Trophoblast cell (in vitro differentiated cells and primary cell): ENCODE results near the gene SMYD4.
"Not testable (repeated sequence)": the region's sequence is repeated elsewhere in the genome, so short reads cannot be mapped to it uniquely, and the experiment has no call there.

Experiments used
- DNase-seq, 2 donors: peaks; one replicate each; pipeline ENCODE4 v3.0.0-alpha.2; 2016
- H2AFZ ChIP-seq: 2 replicates; pipeline ENCODE4 v1.6.1; 2013; ENCODE audit warnings: low read length, moderate library complexity, mild to moderate bottlenecking; ENCODE audit not compliant: insufficient read depth, poor library complexity
- H2AK5ac ChIP-seq: 2 replicates; pipeline ENCODE4 v1.6.1; 2013; ENCODE audit warnings: mild to moderate bottlenecking, low read length
- H2BK120ac ChIP-seq: 2 replicates; pipeline ENCODE4 v1.6.1; 2013; ENCODE audit warnings: low read length, mild to moderate bottlenecking, moderate library complexity; ENCODE audit not compliant: insufficient read depth, poor library complexity
- H2BK12ac ChIP-seq: 2 replicates; pipeline ENCODE4 v1.6.1; 2013; ENCODE audit warnings: mild to moderate bottlenecking, low read length, moderate library complexity
- H2BK5ac ChIP-seq: 2 replicates; pipeline ENCODE4 v1.6.1; 2013; ENCODE audit warnings: low read length, low read depth, moderate library complexity, mild to moderate bottlenecking; ENCODE audit not compliant: poor library complexity
- H3K14ac ChIP-seq: 2 replicates; pipeline ENCODE4 v1.6.1; 2013; ENCODE audit warnings: mild to moderate bottlenecking, low read length
- H3K18ac ChIP-seq: 2 replicates; pipeline ENCODE4 v1.6.1; 2013; ENCODE audit warnings: mild to moderate bottlenecking, low read length
- H3K23ac ChIP-seq: 2 replicates; pipeline ENCODE4 v1.6.1; 2013; ENCODE audit warnings: low read length
- H3K27ac ChIP-seq: 2 replicates; pipeline ENCODE4 v1.5.1; 2013; ENCODE audit warnings: low read depth, mild to moderate bottlenecking, inconsistent platforms, low read length, moderate library complexity
- H3K27me3 ChIP-seq: 2 replicates; pipeline ENCODE4 v1.6.1; 2013; ENCODE audit warnings: inconsistent platforms, mild to moderate bottlenecking, low read length, moderate library complexity; ENCODE audit not compliant: insufficient read depth
- H3K36me3 ChIP-seq, 2 experiments: 1 replicate in 1 of 2; 2 replicates in 1 of 2; pipeline ENCODE4 v1.6.1; 2013; ENCODE audit warnings: low read length in 2 of 2, mild to moderate bottlenecking in 2 of 2, moderate library complexity in 1 of 2; ENCODE audit not compliant: insufficient read depth in 2 of 2, control insufficient read depth in 1 of 2
- H3K4ac ChIP-seq: 2 replicates; pipeline ENCODE4 v1.6.1; 2013; ENCODE audit warnings: low read depth, mild to moderate bottlenecking, low read length, moderate library complexity
- H3K4me1 ChIP-seq, 2 experiments: 1 replicate in 1 of 2; 2 replicates in 1 of 2; pipeline ENCODE4 v1.6.1; 2013; ENCODE audit warnings: low read length in 2 of 2, mild to moderate bottlenecking in 2 of 2, moderate library complexity in 1 of 2; ENCODE audit not compliant: insufficient read depth in 2 of 2, control insufficient read depth in 1 of 2
- H3K4me2 ChIP-seq: 2 replicates; pipeline ENCODE4 v1.6.1; 2013; ENCODE audit warnings: inconsistent platforms, mild to moderate bottlenecking, low read length, moderate library complexity
- H3K4me3 ChIP-seq: 2 replicates; pipeline ENCODE4 v1.5.1; 2013; ENCODE audit warnings: mild to moderate bottlenecking, low read depth, low read length, inconsistent platforms
- H3K79me1 ChIP-seq: one replicate; pipeline ENCODE4 v1.6.1; 2013; ENCODE audit warnings: low read length
- H3K79me2 ChIP-seq: 2 replicates; pipeline ENCODE4 v1.6.1; 2013; ENCODE audit warnings: low read length, mild to moderate bottlenecking; ENCODE audit not compliant: control insufficient read depth, insufficient read depth, poor library complexity
- H3K9ac ChIP-seq: 2 replicates; pipeline ENCODE4 v1.6.1; 2013; ENCODE audit warnings: mild to moderate bottlenecking, low read length
- H3K9me3 ChIP-seq: 2 replicates; pipeline ENCODE4 v1.6.1; 2013; ENCODE audit warnings: low read depth, mild to moderate bottlenecking, control low read depth, inconsistent platforms, low read length; ENCODE audit not compliant: insufficient read depth
- H4K12ac ChIP-seq: 2 replicates; pipeline ENCODE4 v1.6.1; 2013; ENCODE audit warnings: low read depth, mild to moderate bottlenecking, low read length, moderate library complexity
- H4K8ac ChIP-seq: 2 replicates; pipeline ENCODE4 v1.6.1; 2013; ENCODE audit warnings: low read depth, mild to moderate bottlenecking, low read length, moderate library complexity
- H4K91ac ChIP-seq: one replicate; pipeline ENCODE4 v1.6.1; 2013; ENCODE audit warnings: low read depth, mild to moderate bottlenecking, low read length, moderate library complexity
- WGBS: extraction: QIAGEN DNeasy Blood & Tissue Kit; methylation state at CpG from one replicate; pipeline ENCODE4 v1.1.7; 2013; ENCODE audit warnings: missing lambda C conversion rate; ENCODE audit not compliant: insufficient read length, insufficient coverage; ENCODE audit errors: extremely low coverage; 5-methylcytosine and 5-hydroxymethylcytosine counted together

Gene SMYD4

GRCh38 chr17:1810450-1811103 is 19.1 kb downstream of the SMYD4 start:
- Histone ChIP-seq H3K9ac (no peak overlapping the region), H3K23ac (no peak overlapping the region), H3K4me3 (no peak overlapping the region), H3K18ac (no peak overlapping the region), H2AFZ (no peak overlapping the region), H4K91ac (no peak overlapping the region), H4K8ac (no peak overlapping the region), H4K12ac (no peak overlapping the region), H3K14ac (no peak overlapping the region), H2BK120ac (no peak overlapping the region), H3K36me3 (peaks cover 21 to 29% of the 10 kb centered on the region in 2 experiments), H2AK5ac (no peak overlapping the region), H3K4me1 (no peaks in the 10 kb centered on the region), H3K27ac (no peak overlapping the region), H3K4me2 (no peak overlapping the region), H3K27me3 (no peaks in the 10 kb centered on the region), H3K4ac (no peak overlapping the region), H2BK5ac (no peak overlapping the region), H3K9me3 (no peaks in the 10 kb centered on the region), H2BK12ac (no peak overlapping the region), H3K79me1 (no peaks in the 10 kb centered on the region), H3K79me2 (no peaks in the 10 kb centered on the region)
- WGBS: no CpG with 5 or more reads among the region's 20 CpGs
- DNase-seq: no peak

- not testable (repeated sequence) for H4K91ac ChIP-seq, DNase-seq, H3K27ac ChIP-seq, H3K79me2 ChIP-seq, H3K9me3 ChIP-seq, H4K12ac ChIP-seq, H2BK120ac ChIP-seq, H3K18ac ChIP-seq, H4K8ac ChIP-seq, H3K9ac ChIP-seq, H2BK12ac ChIP-seq, H3K23ac ChIP-seq, H2BK5ac ChIP-seq, H3K79me1 ChIP-seq, H3K14ac ChIP-seq, H3K4me3 ChIP-seq, H3K4me1 ChIP-seq, H2AK5ac ChIP-seq, H2AFZ ChIP-seq, H3K4me2 ChIP-seq, H3K4ac ChIP-seq, H3K27me3 ChIP-seq
- no CpG with 5 or more reads among the region's 8 CpGs for WGBS
- peaks cover 21 to 30% of the 10 kb centered on the region in 2 experiments for H3K36me3 ChIP-seq
These were observed 19.9 kb downstream of the SMYD4 start for GRCh38 chr17:1809815-1810214.

DNA sequence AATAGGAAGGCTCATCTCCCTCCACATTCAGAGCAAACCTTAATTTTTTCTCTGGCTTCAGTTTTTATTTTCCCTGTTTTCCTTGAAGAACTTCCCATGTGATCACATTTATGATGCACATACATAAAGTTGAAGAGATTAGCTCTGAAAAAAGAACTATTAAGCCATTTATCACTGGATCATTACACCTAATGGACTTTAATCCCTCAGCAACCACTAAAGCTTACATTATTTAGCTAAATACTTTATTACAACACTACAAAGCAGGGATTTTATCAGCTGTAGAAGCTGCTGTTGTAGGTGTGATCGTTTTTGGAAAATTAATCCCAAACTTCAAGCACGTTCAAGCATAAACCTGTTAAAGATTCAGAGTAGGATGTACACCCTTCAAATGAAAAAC is 21.1 kb downstream of the SMYD4 start:
- no peak overlapping the region for H2AFZ ChIP-seq
- H3K4me1 ChIP-seq: no peaks in the 10 kb centered on the region
- H2AK5ac ChIP-seq: no peak overlapping the region
- no CpG with 5 or more reads among the region's 2 CpGs for WGBS
- DNase-seq: no peak
- no peak overlapping the region for H3K14ac ChIP-seq
- no peak overlapping the region for H4K8ac ChIP-seq
- H3K27ac ChIP-seq: no peak overlapping the region
- H3K4me2 ChIP-seq: no peak overlapping the region
- no peak overlapping the region for H3K4ac ChIP-seq
- H3K79me1 ChIP-seq: no peaks in the 10 kb centered on the region
- H3K27me3 ChIP-seq: no peaks in the 10 kb centered on the region
- peaks cover 26 to 32% of the 10 kb centered on the region in 2 experiments for H3K36me3 ChIP-seq
- no peak overlapping the region for H3K4me3 ChIP-seq
- no peaks in the 10 kb centered on the region for H3K79me2 ChIP-seq
- no peak overlapping the region for H4K12ac ChIP-seq
- H3K9ac ChIP-seq: no peak overlapping the region
- no peak overlapping the region for H2BK12ac ChIP-seq
- no peak overlapping the region for H3K18ac ChIP-seq
- no peak overlapping the region for H2BK5ac ChIP-seq
- H3K23ac ChIP-seq: no peak overlapping the region
- no peak overlapping the region for H4K91ac ChIP-seq
- H2BK120ac ChIP-seq: no peak overlapping the region
- no peaks in the 10 kb centered on the region for H3K9me3 ChIP-seq

GRCh38 chr17:1807890-1808289 is 21.8 kb downstream of the SMYD4 start:
- Histone ChIP-seq H4K91ac (no peak overlapping the region), H3K4me2 (no peak overlapping the region)
- WGBS: 100% methylated on average over 2 of the region's 6 CpGs

More at GRCh38 chr17:1807890-1808289, 21.8 kb downstream of the SMYD4 start:
- Histone ChIP-seq H4K12ac (no peak overlapping the region), H2BK12ac (no peak overlapping the region), H3K23ac (no peak overlapping the region), H3K79me2 (no peaks in the 10 kb centered on the region), H2AK5ac (no peak overlapping the region), H2BK5ac (no peak overlapping the region), H3K18ac (no peak overlapping the region), H3K27me3 (no peaks in the 10 kb centered on the region), H3K4ac (no peak overlapping the region), H2BK120ac (no peak overlapping the region), H3K36me3 (peaks cover 27 to 34% of the 10 kb centered on the region in 2 experiments), H3K4me1 (no peaks in the 10 kb centered on the region), H3K4me3 (no peak overlapping the region), H3K14ac (no peak overlapping the region), H3K27ac (no peak overlapping the region), H4K8ac (no peak overlapping the region), H3K9me3 (no peaks in the 10 kb centered on the region), H2AFZ (no peak overlapping the region), H3K79me1 (no peaks in the 10 kb centered on the region), H3K9ac (no peak overlapping the region)
- DNase-seq: no peak
